Cerebellar nuclear complex (tissue), 1 donor: Measurements from ENCODE around the gene UBE2QL1.
"Not testable (repeated sequence)": the region's sequence is repeated elsewhere in the genome, so short reads cannot be mapped to it uniquely, and the experiment has no call there.

Experiments used
- DNase-seq, 2 experiments: peaks; one replicate each; lab custom pipeline; 2025; lab: John Stamatoyannopoulos, UW

The UBE2QL1 gene

GRCh38 chr5:6497262-6497661, 48.6 kb downstream of the UBE2QL1 start:
- DNase-seq, result no peak

GRCh38 chr5:6498968-6499367, 50.3 kb downstream of the UBE2QL1 start:
- DNase-seq, result no peak

GRCh38 chr5:6501701-6502100, 53.0 kb downstream of the UBE2QL1 start:
- no peak for DNase-seq

GRCh38 chr5:6502421-6502820, 53.8 kb downstream of the UBE2QL1 start:
- DNase-seq, result no peak

GRCh38 chr5:6503342-6503741, 54.7 kb downstream of the UBE2QL1 start:
- DNase-seq, result no peak

- DNase-seq, result no peak
These were observed 56.2 kb downstream of the UBE2QL1 start for GRCh38 chr5:6504677-6505415.

GRCh38 chr5:6505416-6505755, 56.7 kb downstream of the UBE2QL1 start:
- DNase-seq, result no peak

- no peak for DNase-seq
These were observed 57.3 kb downstream of the UBE2QL1 start for GRCh38 chr5:6505783-6506557.

GRCh38 chr5:6506611-6507010, 58.0 kb downstream of the UBE2QL1 start:
- DNase-seq, result no peak

GRCh38 chr5:6508931-6509330, 60.3 kb downstream of the UBE2QL1 start:
- DNase-seq, result no peak

GRCh38 chr5:6510132-6510531, 61.5 kb downstream of the UBE2QL1 start:
- DNase-seq, result no peak

GRCh38 chr5:6510973-6511372, 62.3 kb downstream of the UBE2QL1 start:
- no peak for DNase-seq

- DNase-seq, result not testable (repeated sequence)
These were observed 67.2 kb downstream of the UBE2QL1 start for GRCh38 chr5:6515812-6516211.

- DNase-seq, result no peak
These were observed 68.2 kb downstream of the UBE2QL1 start for GRCh38 chr5:6516823-6517222.

- no peak for DNase-seq
These were observed 68.9 kb downstream of the UBE2QL1 start for GRCh38 chr5:6517510-6517909.

GRCh38 chr5:6518298-6519057, 69.8 kb downstream of the UBE2QL1 start:
- no peak for DNase-seq

- DNase-seq, result no peak
These were observed 71.5 kb downstream of the UBE2QL1 start for GRCh38 chr5:6520201-6520600.

GRCh38 chr5:6522331-6522730, 73.7 kb downstream of the UBE2QL1 start:
- DNase-seq, result no peak

GRCh38 chr5:6522923-6523322, 74.3 kb downstream of the UBE2QL1 start:
- no peak for DNase-seq

- no peak for DNase-seq
These were observed 76.8 kb downstream of the UBE2QL1 start for GRCh38 chr5:6525422-6525821.

GRCh38 chr5:6525910-6526309, 77.3 kb downstream of the UBE2QL1 start:
- DNase-seq, result no peak

- no peak for DNase-seq
These were observed 79.2 kb downstream of the UBE2QL1 start for GRCh38 chr5:6527749-6528455.
